Endometrium (tissue), 2 donors: ENCODE data around the gene SH3BP1.
"Not testable (repeated sequence)": the region's sequence is repeated elsewhere in the genome, so short reads cannot be mapped to it uniquely, and the experiment has no call there.

Experiments
- FAIRE-seq: peaks from 2 replicates; lab custom pipeline; 2012; peaks lifted over from hg19 to GRCh38; lab: Jason Lieb, UNC
- donor health status: control.
- donor health status: control.

SH3BP1 gene

DNA sequence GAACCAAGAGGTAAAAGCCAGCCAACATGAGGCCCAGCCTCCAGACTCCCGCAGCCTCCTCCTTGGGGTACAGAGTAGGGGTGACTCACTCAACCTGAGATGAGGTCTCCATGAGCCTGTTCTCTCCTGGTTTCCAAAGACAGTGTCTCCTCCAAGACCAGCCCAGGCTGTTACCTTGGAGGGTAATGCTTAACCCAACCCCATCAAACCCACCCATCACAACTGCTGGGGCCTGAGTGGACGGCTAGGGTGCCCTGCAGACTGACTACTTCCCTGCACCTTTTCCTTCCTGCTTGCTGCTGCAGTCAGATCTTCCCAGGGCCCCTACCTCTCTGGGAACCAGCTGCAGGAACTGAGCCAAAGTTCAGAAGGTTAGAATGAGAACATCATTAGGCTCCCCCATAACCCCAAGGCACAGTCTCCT lies 41.5 kb downstream of the SH3BP1 start:
- no peak for FAIRE-seq

DNA sequence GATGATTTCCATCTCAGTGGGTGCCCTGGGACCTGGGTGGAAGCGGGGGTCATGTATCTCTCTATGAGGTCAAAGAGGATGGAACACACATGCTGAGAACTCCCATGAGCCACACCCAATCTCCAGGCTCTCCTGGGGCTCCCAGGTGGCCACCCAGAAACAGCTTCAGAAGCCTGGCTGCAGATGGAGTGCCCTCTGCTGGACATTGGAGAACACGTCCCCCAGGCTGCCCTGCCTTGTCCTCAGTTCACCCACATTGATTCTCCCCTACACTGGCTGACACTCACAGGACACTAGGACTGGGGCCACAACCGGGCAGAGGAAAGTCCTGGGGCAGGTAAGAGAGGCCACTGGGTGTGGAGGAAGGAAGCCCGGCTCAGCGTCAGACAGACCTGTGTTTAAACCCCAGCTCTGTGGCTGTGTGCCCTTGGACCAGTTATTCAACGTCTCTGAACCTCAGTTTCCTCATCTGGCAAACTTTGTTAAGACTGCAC lies 42.1 kb downstream of the SH3BP1 start:
- FAIRE-seq: no peak

GRCh38 chr22:37684803-37685615 lies 45.5 kb downstream of the SH3BP1 start:
- FAIRE-seq: no peak

GRCh38 chr22:37686002-37686982 lies 46.8 kb downstream of the SH3BP1 start, which contains the start of gene NOL12:
NOL12 (plus strand) TSS chr22:37686343; CDS start chr22:37686393, 50 bp downstream.
- no peak for FAIRE-seq

DNA sequence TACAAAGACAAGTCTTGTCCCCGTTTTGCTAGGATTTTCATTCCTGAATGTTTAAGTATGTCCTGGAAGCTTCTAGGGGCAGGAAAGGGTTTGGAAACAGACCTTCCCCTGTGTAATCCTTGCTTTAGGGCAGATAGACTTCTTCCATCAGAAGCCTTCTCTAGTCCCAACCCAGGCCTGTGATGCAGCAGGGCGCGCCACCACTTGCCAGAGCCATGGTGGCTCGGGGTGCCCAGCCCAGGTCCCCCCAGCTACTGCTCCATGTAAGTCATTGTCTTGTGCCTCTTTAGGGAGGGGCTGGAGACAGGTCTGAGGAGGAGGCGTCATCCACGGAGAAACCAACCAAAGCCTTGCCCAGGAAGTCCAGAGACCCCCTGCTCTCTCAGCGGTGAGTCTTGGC lies 50.9 kb downstream of the SH3BP1 start:
- no peak for FAIRE-seq

DNA sequence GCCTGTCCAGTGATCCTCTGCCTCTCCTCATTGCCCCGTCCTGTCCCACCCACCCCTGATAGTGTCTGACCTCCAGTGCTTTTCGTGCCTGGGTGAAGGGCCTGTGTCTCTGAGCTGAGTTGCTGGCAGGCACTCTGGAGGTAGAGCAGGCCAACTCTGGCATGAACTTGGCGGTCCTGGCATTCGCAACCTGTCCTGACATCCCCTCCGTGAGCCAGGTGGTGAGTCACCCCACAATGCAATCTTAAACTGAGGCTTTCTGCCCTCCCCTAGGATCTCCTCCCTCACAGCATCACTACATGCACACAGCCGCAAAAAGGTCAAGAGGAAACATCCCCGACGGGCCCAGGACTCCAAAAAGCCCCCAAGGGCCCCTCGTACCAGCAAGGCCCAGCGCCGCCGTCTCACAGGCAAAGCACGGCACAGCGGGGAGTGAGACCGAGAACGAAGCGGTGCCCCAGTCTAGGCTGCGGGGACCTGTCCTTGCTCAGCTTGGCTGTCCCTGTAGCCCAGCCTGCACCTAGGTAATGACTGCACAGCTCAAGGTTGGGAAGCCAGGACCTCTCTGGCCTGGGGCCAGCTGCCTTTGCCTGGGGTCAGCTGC lies 51.5 kb downstream of the SH3BP1 start:
- FAIRE-seq: no peak

GRCh38 chr22:37692627-37693285 lies 53.3 kb downstream of the SH3BP1 start:
- FAIRE-seq: no peak

- not testable (repeated sequence) for FAIRE-seq
Observed at GRCh38 chr22:37694131-37694530, 54.7 kb downstream of the SH3BP1 start.

DNA sequence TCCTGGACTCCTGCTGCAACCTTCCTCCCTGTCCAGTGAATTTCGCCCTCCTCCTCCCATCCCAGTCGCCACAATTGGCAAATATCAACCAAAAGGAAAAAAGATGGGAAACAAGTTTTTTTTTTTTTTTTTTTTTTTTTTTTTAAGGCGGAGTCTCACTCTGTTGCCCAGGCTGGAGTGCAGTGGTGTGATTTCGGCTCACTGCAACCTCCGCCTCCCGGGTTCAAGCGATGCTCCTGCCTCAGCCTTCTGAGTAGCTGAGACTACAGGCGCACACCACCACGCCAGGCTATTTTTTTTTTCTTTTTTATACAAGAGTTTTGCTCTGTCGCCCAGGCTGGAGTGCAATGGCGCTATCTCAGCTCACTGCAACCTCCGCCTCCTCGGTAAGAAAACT lies 56.8 kb downstream of the SH3BP1 start:
- FAIRE-seq: not testable (repeated sequence)

DNA sequence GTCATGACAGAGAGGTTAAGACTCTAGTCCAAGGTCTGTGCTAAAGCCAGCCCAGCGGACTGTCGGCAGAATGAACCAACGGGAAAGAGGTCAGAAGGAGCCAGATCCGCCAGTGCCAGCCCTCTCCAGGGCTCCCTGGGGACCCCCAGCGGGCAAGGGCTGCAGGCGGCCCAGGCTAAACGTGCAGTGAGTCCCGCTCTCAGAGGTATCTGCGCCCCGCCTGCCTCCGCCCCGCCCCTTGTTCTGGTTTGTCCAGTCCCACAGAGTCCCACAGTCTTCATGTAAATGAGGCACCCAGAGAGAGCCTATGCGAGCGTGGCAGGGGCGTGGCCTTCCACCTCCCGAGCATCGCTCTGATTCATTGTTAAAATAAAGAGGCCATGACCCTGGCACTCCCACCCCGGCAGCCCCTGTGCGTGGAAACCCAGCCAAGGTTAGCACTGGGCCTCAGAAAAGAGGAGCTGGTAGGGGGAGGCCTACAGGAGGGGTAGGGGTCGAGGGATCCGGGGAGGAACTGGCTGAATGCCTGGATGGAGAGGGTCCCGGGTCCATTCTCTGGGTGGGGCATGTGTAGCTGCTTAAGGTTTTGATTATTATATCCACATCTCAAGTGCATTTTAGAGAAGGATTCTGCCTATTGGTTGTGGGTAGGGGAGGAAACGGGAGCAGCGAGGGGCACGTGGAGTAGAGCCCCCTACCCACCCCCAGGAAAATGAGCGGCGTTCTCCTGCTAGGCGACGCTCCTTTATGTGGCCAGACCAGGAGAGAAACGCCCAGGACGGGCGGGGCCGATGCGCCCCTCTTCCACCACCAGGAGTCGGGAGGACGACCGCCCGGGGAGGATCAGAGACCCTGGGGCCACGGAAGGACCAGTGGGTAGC lies 57.4 kb downstream of the SH3BP1 start, which contains the start of gene TRIOBP:
Gene TRIOBP (plus strand): TSS at position 392 of the 881 bp plus-strand sequence. CDS start 4,318 bp downstream, outside the sequence.
- FAIRE-seq: peak; percentile 88

DNA sequence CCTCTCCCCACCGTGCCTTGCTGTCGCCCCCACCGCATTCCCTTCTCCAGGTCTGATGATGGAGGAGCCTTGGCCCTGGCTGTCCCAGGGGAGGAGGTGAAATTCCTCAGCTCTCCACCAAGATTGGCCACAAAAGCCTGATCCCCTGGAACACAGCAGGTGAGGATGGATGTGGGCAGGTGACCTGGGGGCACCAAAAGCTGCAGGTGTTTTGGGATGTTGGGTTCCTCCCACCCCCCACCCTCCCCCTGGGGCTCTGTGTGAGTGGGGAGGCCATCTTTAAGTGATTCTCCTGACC lies 58.0 kb downstream of the SH3BP1 start:
- FAIRE-seq: no peak

- FAIRE-seq: no peak
Observed at GRCh38 chr22:37701141-37701786, 61.8 kb downstream of the SH3BP1 start.

DNA sequence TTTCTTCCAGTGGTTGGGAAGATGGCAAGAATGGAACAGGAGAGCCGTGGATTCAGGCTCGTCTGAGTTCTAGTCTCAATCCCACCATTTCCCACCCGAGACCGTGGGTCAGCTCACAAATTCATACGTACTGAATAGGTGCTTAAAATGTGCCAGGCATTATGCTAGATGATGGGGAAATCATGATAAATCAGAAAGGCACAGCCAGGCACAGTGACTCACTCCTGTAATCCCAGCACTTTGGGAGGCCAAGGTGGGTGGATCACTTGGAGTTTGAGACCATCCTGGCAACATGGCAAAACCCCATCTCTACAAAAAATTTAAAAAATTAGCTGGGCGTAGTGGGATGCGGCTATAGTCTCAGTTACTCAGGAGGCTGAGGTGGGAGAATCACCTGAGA lies 64.4 kb downstream of the SH3BP1 start:
- no peak for FAIRE-seq

GRCh38 chr22:37704645-37705044 lies 65.2 kb downstream of the SH3BP1 start:
- FAIRE-seq: no peak

DNA sequence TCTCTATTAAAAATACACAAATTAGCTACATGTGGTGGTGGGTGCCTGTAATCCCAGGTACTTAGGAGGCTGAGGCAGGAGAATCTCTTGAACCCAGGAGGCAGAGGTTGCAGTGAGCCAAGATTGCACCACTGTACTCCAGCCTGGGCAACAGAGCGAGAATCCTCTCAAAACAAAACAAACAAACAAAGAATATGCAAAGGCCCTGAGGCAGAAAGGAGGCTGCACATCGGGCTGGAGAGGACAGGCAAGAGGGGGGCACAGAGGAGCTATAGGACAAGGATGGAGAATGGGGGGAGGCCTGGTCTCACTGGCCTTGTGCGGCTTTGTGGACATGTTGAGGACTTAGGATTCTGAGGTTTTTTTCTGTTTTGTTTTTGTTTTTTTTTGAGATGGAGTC lies 65.7 kb downstream of the SH3BP1 start:
- no peak for FAIRE-seq
